AG04449 (cell line): ENCODE measurements around the gene AMPD1.

ENCODE experiments used
- CTCF ChIA-PET: fragments of 350-600 bp; formaldehyde crosslinking; extraction: SDS; loops from one replicate; lab custom pipeline; 2021; ENCODE audit warnings: antibody characterized with exemption; lab: Yijun Ruan, JAX
- POLR2A ChIA-PET: fragments of 400-600, 350-600 bp; formaldehyde crosslinking; extraction: SDS; loops from one replicate; lab custom pipeline; 2020; ENCODE audit warnings: antibody characterized with exemption, inconsistent platforms; lab: Yijun Ruan, JAX
- DNase-seq: peaks from one replicate; pipeline ENCODE4 v3.0.0-alpha.2; 2010; ENCODE audit warnings: low read depth, low spot score
- H3K4me3 ChIP-seq: 2 replicates; pipeline ENCODE4 v1.5.1; 2011; ENCODE audit warnings: low read depth, mild to moderate bottlenecking, control low read depth, low read length
- CTCF ChIP-seq: IDR thresholded peaks from one replicate; pipeline ENCODE4 v1.5.1; 2011; ENCODE audit warnings: mild to moderate bottlenecking, moderate library complexity, low read length, control low read depth, inconsistent platforms; ENCODE audit not compliant: insufficient read depth; ENCODE audit errors: missing control alignments

AMPD1 gene

GRCh38 chr1:114710360-114710759 lies 15.0 kb upstream of the AMPD1 start:
- CTCF ChIA-PET, result no interaction called here
- no peak for TF ChIP-seq CTCF
- POLR2A ChIA-PET, result no interaction called here
- no peak for DNase-seq
- no peak overlapping the region for H3K4me3 ChIP-seq

- H3K4me3 ChIP-seq, result no peak overlapping the region
- CTCF ChIA-PET, result interaction anchor here (1.3 kb wide), 1 partner anchor 10 kb away, joined by 3 read pairs; no protein-coding TSS in a partner anchor
- no peak for TF ChIP-seq CTCF
- no peak for DNase-seq
- POLR2A ChIA-PET, result no interaction called here
Measured at GRCh38 chr1:114707604-114708003, 12.3 kb upstream of the AMPD1 start.

- DNase-seq, result no peak
- ChIA-PET POLR2A (no interaction called here), CTCF (interaction anchor here (0.7 to 1.0 kb wide), 2 partner anchors 10 to 12 kb away, joined by 3 to 4 read pairs; no protein-coding TSS in a partner anchor)
- no peak for TF ChIP-seq CTCF
- H3K4me3 ChIP-seq, result no peak overlapping the region
Measured at GRCh38 chr1:114703242-114703641, 7.9 kb upstream of the AMPD1 start.

- no peak for TF ChIP-seq CTCF
- ChIA-PET CTCF (interaction anchor here (1.0 kb wide), 1 partner anchor 13 kb away, joined by 3 read pairs; no protein-coding TSS in a partner anchor), POLR2A (no interaction called here)
- no peak for DNase-seq
- H3K4me3 ChIP-seq, result no peak overlapping the region
Measured at GRCh38 chr1:114702737-114703136, 7.4 kb upstream of the AMPD1 start.

- ChIA-PET POLR2A (no interaction called here), CTCF (no interaction called here)
- no peak for TF ChIP-seq CTCF
- DNase-seq, result no peak
- no peak overlapping the region for H3K4me3 ChIP-seq
Measured at GRCh38 chr1:114701931-114702330, 6.6 kb upstream of the AMPD1 start.

GRCh38 chr1:114700036-114700600 lies 4.8 kb upstream of the AMPD1 start:
- TF ChIP-seq CTCF, result no peak
- no peak for DNase-seq
- H3K4me3 ChIP-seq, result no peak overlapping the region
- ChIA-PET CTCF (no interaction called here), POLR2A (no interaction called here)
